GM12873 (cell line): ENCODE measurements around the gene MRTFA.

Experiments
- CTCF ChIP-seq: IDR thresholded peaks from 2 replicates; pipeline ENCODE4 v1.5.1; 2012; ENCODE audit warnings: low read depth, mild to moderate bottlenecking, moderate library complexity, low read length, control low read depth; ENCODE audit not compliant: insufficient read depth; ENCODE audit errors: missing control alignments

Gene MRTFA

DNA sequence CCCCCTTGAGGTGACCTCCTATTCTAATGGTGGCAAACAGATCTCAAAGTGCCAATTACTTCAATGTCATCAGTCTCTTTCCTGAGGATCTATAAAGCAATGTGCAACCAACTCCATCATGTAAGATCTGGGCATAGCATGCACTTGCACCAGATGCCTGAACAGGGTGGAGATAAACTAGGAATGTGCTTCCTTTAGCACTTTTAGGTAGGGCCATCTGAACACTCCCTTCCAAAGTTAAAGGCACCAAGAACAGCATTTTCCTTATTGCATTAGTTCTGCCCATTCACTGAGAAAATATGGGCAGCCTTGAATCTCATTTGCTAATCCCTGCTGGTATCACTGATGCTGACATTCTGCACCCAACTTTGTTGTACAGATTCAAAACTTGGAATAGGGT, 154.1 kb downstream of the MRTFA start:
- no peak for TF ChIP-seq CTCF

- TF ChIP-seq CTCF = no peak
Observed at GRCh38 chr22:40480996-40481395, 155.5 kb downstream of the MRTFA start.

DNA sequence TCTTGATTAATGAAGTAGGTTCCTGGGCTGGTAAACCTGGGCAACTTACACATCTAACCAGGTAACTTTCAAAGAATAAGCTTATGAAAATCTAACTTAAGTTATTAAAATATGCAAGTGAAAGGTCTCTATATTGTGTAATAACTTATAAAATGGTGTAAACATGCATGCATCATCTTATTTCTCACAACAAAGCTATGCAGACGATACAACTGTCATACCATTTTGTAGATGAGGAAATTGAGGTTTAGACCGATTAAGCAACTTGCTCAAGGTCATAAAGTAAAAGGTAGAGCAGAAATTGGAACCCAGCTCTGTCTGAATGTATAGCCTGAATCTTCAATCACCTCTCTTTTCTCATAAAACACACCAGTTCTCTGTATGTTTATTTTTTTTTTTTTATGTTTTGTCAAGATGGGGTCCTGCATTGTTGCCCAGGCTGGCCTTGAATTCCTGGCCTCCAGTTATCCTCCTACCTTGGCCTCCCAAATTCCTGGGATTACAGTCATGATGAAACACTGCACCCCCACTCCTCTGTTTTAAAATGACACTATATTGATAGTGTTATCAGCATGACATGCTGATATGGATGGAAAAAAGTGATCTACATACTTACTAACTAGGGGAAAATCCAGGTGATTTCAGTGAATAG, 156.5 kb downstream of the MRTFA start:
- TF ChIP-seq CTCF = no peak

- no peak for TF ChIP-seq CTCF
Observed at GRCh38 chr22:40479126-40479800, 157.3 kb downstream of the MRTFA start.

GRCh38 chr22:40478338-40479125, 158.0 kb downstream of the MRTFA start:
- no peak for TF ChIP-seq CTCF

- no peak for TF ChIP-seq CTCF
Observed at GRCh38 chr22:40477683-40478337, 158.7 kb downstream of the MRTFA start.

DNA sequence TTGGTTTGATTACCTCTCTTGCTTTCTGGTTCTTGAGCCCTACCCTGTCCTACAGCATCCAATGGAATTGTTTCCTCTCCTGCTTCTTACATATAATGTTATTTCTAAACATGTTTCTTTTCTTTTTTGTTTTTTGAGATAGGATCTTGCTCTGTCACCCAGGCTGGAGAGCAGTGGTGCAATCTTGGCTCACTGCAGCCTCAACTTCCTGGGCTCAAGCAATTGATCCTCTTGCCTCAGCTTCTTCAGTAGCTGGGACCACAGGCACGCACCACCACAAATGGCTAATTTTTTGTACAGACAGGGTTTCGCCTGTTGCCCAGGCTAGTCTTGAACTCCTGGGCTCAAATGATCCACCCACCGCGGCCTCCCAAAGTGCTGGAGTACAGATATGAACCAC, 160.2 kb downstream of the MRTFA start:
- TF ChIP-seq CTCF = no peak
